HL-60/S4 treated with phorbol 12-myristate 13-acetate at 8.2 ng/mL for 4 days and 3 days (cell line): Measurements from ENCODE around the gene PNPO.
"Not testable (repeated sequence)": the region's sequence is repeated elsewhere in the genome, so short reads cannot be mapped to it uniquely, and the experiment has no call there.

Experiments used
- in situ Hi-C: fragments of 300-500 bp; cut with MboI; formaldehyde crosslinking; loops from 2 replicates; pipeline ENCODE4 v1.15.0; 2022; ENCODE audit warnings: low sequenced_read_pairs

PNPO gene

DNA sequence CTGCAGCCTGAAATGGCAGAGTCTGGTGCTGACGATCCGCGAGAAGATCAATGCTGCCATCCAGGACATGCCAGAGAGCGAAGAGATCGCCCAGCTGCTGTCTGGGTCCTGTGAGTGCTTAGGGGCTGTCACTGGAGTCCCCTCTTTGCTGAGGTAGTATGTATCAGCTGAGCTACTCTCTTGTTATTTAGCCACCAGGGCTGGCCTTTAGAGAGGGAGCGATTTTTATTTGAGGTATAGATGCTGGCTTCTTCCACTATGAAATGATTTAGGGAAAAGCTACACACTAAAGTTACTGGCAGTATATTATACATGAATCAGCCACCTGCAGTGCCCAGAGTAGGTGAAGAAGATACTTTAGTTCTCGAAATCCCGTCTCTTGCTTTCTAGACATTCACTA lies 32.2 kb downstream of the PNPO start:
- in situ Hi-C loops = no loop called here

DNA sequence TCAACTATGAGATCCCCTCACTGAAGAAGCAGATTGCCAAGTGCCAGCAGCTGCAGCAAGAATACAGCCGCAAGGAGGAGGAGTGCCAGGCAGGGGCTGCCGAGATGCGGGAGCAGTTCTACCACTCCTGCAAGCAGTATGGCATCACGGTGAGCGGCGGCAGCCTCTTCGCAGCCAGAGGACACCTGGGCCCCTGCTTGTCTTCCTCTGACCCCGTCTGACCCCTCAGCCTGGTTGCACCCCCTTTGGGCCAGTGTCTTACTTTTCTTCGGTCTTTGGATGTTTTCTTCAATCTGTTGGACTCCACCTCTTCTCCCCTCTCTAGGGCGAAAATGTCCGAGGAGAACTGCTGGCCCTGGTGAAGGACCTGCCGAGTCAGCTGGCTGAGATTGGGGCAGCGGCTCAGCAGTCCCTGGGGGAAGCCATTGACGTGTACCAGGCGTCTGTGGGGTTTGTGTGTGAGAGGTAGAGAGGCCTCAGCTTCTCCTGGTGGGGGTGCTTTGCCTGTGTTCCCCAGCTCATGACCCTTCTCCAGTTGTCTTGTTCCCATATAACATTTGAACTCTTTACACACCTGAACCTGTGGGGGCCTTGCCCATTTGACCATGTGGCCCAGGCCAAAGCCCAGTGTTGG lies 33.9 kb downstream of the PNPO start:
- in situ Hi-C loops = no loop called here

DNA sequence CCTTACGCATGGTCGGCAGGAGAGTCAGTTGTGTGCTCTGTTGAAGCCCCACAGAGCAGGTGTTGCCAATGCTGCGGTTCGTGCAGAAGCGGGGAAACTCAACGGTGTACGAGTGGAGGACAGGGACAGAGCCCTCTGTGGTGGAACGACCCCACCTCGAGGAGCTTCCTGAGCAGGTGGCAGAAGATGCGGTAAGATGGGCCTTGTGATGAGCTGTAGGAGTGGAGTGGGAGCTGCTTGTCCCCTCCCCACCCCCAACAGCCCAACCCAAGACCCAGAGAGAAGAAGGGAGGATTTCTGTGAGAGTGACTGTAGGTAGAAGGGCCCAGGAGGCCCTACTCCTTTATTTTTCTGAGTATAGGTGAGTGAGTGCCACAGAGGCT lies 34.4 kb downstream of the PNPO start:
- in situ Hi-C loops = no loop called here

DNA sequence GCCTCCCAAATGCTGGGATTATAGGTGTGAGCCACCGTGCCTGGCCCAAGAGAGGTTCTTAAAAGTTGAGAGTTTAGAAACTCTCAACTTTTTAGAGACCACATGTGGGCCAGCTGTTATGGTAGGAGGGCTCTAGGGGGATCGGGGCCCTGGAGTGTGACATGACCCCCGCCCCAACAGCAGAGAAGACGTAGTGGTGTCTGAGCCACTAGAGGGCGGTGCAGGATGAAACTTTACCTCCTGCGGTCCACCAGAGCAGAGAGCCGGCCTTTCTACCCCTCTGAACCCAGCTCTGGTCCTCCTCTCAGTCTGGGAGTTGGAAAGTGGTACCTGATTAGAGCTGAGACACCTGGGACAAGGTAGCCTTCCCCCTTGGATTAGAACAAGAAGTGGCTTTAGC lies 37.0 kb downstream of the PNPO start:
- in situ Hi-C loops = no loop called here

GRCh38 chr17:47980541-47980940 lies 39.2 kb downstream of the PNPO start:
- in situ Hi-C loops = no loop called here

- in situ Hi-C loops = no loop called here
Measured at GRCh38 chr17:47981462-47981861, 40.1 kb downstream of the PNPO start.

DNA sequence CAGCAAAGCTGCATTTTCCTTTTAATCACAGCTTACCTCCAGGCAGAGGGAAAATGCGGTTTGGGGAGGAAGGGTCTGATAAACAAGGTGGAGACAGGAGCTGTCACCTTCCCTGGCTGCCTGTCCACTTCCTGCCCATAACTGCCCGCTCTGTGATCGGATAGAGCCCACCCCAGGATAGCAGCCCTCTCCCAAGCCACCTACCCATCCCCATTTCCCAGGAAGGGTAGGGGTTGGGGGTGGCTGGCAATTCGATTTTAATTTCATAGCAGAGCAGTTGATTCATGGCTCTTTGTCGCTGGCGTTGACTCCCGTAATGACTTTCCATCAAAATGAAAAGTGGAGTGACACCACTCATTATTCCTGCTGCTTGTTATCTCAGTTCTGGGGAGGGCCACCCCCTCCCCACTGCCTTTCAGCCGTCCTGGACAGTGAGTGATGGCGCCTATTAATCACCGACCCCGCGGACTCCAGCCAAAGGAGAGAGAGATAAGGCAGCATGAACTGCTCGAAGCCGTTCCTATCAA lies 40.8 kb downstream of the PNPO start:
- in situ Hi-C loops = no loop called here

DNA sequence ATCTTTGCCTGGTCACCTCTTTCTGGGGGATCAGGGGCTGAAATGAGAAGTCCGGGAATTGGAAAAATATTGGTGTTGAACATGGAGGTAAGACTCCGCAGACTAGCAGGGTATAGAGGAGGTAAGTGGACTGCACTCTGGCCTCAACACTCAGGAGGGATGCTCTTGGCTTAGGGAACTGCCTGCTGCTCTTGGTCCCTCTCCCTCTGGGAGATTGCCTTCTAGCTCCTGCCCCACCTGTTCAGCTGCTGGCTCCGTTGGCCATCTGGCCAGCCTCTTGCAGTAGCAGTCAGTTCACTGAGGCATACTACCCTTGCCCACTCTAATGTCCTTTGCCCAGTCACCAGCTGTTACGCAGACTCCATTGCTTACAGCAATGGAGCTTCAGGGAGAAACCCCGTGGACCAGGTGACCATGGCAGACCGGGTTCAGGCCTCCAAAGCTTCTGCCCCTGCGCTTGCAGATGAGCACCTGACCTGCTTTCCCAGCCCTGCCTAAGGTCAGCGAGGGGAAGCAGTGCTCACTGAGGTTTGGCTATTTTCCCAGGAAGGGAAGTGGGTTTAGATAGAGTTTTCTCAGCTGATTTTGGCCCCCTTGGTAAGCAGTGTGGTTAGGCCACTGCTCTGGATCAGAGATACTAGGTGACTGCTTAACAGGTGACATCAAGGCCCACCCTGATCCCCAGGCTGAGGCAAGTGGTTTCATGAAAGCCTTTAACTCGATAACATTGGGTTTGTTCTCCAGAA lies 41.4 kb downstream of the PNPO start:
- in situ Hi-C loops = no loop called here

GRCh38 chr17:47983492-47984223 lies 42.3 kb downstream of the PNPO start:
- in situ Hi-C loops = no loop called here

DNA sequence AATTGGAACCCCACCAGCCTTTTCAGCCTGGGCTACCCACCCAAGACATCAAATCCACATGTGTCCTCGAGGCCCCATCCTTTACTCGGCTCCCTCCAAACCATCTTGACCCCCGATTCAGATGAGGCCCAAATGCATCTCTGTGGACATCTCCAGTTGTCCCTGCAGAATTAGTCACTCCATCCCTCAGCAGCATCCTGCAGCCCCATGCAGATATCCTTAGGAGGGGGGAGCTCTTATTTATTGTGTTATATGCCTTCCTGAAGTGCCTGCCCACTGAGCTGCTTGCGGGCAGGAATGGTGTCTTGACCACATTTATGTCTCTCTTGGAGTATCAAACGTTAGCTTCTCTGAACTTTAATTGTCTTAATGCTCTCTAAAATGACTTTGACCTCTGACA lies 45.1 kb downstream of the PNPO start:
- in situ Hi-C loops = no loop called here

DNA sequence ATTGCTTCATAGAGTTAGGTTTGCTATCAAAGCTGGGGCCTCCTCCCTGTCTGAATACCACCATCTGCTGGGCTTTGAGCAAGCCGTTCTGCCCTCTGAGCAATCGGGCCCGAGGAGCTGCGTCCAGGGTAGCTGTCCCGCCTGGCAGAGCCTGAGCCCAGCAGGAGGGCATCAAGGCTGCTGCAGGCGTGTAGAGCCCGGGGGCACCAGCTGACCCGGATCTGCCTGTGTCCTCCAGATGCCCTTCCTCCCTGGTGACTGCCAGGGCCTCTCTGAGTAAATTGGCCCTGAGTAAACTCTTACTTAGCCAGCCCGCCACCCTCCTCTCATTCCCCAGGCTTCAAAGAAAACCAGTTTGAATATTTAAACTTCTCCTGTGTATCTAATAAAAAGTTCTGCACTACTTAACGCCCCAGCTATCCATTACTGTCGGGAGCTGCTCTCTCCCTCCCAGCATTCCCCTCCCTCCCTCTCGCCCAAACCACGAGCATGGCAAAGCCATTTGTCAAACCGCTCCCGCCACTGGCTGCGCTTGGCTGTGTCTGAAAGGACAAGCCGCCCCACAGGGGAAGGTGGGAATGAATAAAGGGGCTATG lies 46.0 kb downstream of the PNPO start:
- in situ Hi-C loops = no loop called here

DNA sequence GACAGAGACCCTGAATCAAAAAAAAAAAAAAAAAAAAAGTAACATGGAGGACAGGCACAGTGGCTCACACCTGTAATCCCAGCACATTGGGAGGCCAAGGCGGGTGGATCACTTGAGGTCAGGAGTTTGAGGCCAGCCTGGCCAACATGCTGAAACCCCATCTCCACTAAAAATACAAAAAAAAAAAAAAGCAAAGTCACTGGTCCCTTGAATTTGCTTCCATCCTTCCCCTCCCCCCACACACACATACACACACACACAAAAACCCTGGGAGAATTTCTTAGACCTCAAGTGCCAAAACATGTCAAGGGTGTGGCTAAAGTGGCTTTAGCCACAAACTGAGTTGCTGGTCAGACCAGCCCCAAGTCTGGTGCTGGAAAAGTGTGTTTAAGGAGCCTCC lies 47.1 kb downstream of the PNPO start:
- in situ Hi-C loops = not testable (repeated sequence)

- in situ Hi-C loops = no loop called here
Measured at GRCh38 chr17:47989159-47989558, 47.8 kb downstream of the PNPO start.

DNA sequence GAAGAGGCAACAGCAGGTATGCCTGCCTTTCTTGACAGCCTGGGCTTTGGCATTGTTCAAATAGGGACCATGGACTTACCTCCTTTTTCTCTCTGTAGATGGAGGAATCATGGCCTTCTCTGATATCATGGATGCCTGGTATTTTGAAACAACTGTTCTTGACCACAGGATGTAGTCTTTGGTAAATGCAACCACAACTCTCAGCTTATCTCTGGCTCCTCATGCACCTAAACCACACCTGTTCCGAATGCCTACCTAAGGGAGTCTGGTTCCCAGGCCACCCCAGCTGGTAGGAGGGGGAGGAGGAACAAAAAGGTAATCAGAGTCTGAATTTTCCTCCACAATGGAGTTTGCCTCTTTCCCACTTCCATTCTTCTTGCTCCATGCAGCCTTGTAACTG lies 48.3 kb downstream of the PNPO start:
- in situ Hi-C loops = no loop called here

DNA sequence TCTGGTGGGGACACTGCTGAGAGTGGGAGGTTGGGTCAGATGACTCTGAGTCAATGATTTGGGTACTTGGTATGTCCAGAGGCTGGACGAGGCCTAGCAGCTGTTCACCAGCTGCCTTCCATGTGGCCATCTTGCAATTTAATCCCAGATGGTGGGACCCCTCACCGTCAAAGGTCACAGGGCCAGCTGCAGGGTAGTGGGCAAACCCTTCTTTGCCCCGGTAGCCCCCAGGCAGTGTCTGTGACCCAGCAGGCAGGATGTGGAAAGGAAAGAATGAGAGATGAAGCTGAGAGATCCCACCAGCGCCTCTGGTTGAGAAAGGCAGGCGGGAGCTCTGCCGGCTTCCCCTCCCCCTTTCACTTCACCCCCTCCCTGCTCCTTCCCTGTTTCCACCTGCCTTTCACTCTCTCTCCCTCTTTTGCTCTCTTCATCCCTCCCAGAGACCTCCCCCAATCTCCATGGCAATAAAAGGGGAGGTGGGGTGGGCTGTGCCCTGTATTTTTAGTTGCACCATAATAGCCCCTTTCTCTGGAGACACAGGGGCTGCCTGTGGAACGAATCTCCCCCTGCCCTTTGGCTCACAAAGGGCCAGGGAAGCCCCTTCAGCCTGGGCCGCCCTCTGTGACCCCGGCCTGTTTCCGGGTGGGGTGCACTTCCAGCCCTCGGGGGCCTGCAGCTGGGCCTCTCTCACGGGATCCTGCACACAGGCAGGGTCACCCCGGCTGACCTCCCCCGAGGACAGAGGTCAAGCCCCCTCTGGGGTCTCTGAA lies 49.8 kb downstream of the PNPO start:
- in situ Hi-C loops = no loop called here

GRCh38 chr17:47992216-47992615 lies 50.8 kb downstream of the PNPO start:
- in situ Hi-C loops = no loop called here

GRCh38 chr17:47993031-47993564 lies 51.7 kb downstream of the PNPO start:
- in situ Hi-C loops = no loop called here

- in situ Hi-C loops = no loop called here
Measured at GRCh38 chr17:47993964-47994363, 52.6 kb downstream of the PNPO start.

DNA sequence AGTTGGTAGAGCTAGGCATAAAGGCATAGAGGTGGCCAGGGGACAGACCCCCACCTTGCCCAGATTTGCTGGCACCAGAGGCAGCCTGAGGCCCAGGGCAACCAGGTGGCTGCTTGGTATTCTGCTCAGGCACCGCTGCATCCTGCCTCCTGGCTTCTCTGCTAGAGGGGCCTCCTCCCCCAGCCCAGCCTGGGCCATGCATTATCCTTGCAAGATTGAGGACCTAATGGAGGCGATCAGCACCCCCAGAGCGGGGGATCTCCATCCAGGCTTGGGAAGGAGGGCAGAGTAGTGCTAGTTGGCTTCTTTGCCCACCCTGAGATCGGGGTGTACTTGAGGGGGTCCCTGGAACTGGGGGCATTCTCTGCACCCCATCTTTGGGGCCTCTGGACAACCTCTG lies 53.4 kb downstream of the PNPO start:
- in situ Hi-C loops = no loop called here

DNA sequence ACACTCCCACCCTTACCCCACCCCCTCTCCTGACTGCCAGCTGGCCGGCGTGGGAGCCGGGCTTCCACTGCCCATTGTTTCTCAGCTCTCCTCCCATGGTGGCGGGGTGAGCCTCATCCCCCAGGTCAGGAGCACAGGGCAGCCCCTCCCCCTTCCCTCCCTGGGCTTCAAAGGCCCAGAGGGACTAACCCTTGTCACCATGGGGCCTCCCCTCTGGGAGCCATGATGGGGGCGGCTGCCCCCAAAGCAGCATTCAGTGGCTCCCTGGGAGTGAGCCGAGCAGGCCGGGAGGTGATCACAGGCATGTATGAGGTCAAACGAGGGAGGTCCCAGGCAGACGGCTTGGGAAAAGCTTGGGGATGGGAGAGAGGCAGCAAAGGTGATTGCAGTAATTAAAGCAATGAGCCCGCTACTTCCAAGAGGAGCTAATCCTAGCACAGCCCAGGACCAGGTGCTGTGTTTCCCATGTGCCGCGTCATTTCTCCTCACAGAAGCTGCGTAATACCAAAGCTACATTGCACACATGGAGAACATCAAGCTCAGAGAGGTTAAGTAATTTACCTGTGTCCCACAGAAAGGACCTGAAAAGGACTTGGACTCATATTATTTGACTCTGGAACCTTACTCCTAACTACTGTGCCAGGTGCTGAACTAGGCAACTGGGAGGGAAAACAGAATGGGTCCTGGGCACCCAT lies 54.0 kb downstream of the PNPO start:
- in situ Hi-C loops = no loop called here
